Neutrophil (primary cell): ENCODE measurements around the gene IVNS1ABP.

Experiments
- H3K27ac ChIP-seq: fragments of 200-600 bp; sonication (generic); 2 replicates; pipeline ENCODE4 v1.5.1; 2016; ENCODE audit warnings: mild to moderate bottlenecking, moderate library complexity
- H3K27me3 ChIP-seq: fragments of 200-600 bp; sonication (generic); 2 replicates; pipeline ENCODE4 v1.6.0; 2016; ENCODE audit warnings: mild to moderate bottlenecking
- H3K36me3 ChIP-seq: fragments of 200-600 bp; sonication (generic); 2 replicates; pipeline ENCODE4 v1.5.1; 2017
- H3K4me1 ChIP-seq, 2 experiments: fragments of 200-600 bp in 1 of 2; sonication (generic) in 1 of 2; 1 replicate in 1 of 2; 2 replicates in 1 of 2; pipeline versions ENCODE4 v1.5.1 to v1.6.1; 2013 to 2016; ENCODE audit warnings: low read depth in 1 of 2, low read length in 1 of 2, mild to moderate bottlenecking in 1 of 2, moderate library complexity in 1 of 2; ENCODE audit not compliant: control insufficient read depth in 1 of 2, insufficient read depth in 1 of 2
- H3K4me3 ChIP-seq, 2 experiments: fragments of 200-600 bp in 1 of 2; sonication (generic) in 1 of 2; 1 replicate in 1 of 2; 2 replicates in 1 of 2; pipeline ENCODE4 v1.5.1; 2013 to 2016; ENCODE audit warnings: low read depth in 1 of 2, low read length in 1 of 2, mild to moderate bottlenecking in 1 of 2, moderate library complexity in 1 of 2
- H3K9me3 ChIP-seq: fragments of 200-600 bp; sonication (generic); 2 replicates; pipeline ENCODE4 v1.5.1; 2016
- CTCF ChIP-seq: fragments of 200-600 bp; sonication (generic); IDR thresholded peaks from 2 replicates; pipeline ENCODE4 v1.5.1; 2016; ENCODE audit warnings: antibody characterized with exemption

Gene IVNS1ABP

DNA sequence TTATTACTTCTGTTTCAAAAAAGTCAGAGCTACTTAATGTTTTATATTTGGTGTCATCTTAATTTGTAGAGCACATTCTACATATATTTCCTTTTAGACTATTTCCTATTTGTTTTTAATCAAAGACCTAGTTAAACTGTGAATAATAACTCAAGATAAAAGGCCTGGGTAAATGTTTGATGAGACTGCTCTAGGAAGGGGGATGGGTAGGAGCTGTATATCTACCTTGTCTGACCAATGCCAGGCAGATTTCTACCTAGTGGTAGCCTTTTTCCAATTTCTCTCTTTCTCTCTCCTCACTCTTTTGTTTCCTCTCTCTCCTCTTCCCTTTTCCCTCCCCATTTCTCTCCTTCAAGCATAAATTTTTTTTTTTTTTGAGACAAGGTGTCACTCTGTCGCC is 31.9 kb upstream of the IVNS1ABP start:
- H3K4me1 ChIP-seq: peaks cover 20 to 24% of the 10 kb centered on the region in 2 experiments
- no peak overlapping the region for H3K27ac ChIP-seq
- H3K27me3 ChIP-seq: no peaks in the 10 kb centered on the region
- no peaks in the 10 kb centered on the region for H3K36me3 ChIP-seq
- TF ChIP-seq CTCF: no peak
- H3K4me3 ChIP-seq: no peak overlapping the region
- H3K9me3 ChIP-seq: no peaks in the 10 kb centered on the region

GRCh38 chr1:185348296-185348695 is 31.3 kb upstream of the IVNS1ABP start:
- Histone ChIP-seq H3K27ac (no peak overlapping the region), H3K4me3 (no peak overlapping the region), H3K27me3 (no peaks in the 10 kb centered on the region), H3K4me1 (peaks cover 20 to 24% of the 10 kb centered on the region in 2 experiments), H3K9me3 (no peaks in the 10 kb centered on the region), H3K36me3 (no peaks in the 10 kb centered on the region)
- TF ChIP-seq CTCF: no peak

GRCh38 chr1:185345913-185346720 is 29.1 kb upstream of the IVNS1ABP start:
- Histone ChIP-seq H3K4me3 (no peak overlapping the region), H3K27ac (peak overlapping the region; percentile 72)

DNA sequence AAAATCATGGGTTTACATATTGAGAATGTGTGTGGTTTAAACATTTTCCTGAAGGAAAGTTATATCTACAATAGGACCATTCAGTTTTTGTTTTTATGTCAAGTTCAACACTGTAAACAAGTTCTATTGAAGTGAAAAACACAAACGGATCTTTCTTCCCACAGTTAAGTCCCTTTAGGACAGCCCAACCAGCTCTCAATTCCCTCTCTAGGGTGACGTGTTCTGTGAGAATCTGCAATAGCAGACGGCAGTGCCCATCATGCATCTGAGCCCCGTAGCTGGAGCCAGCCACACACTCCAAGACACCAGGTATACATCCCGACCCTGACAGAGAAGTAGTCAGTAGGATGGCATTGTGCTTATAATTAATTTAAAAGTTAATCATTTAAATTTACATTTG is 26.3 kb upstream of the IVNS1ABP start:
- H3K4me1 ChIP-seq: peaks cover 52 to 57% of the 10 kb centered on the region in 2 experiments
- no peak for TF ChIP-seq CTCF
- H3K4me3 ChIP-seq: no peak overlapping the region
- no peak overlapping the region for H3K27ac ChIP-seq
- H3K36me3 ChIP-seq: no peaks in the 10 kb centered on the region
- H3K27me3 ChIP-seq: no peaks in the 10 kb centered on the region
- no peaks in the 10 kb centered on the region for H3K9me3 ChIP-seq

More at GRCh38 chr1:185345913-185346720, 29.1 kb upstream of the IVNS1ABP start:
- TF ChIP-seq CTCF: no peak
- Histone ChIP-seq H3K9me3 (no peaks in the 10 kb centered on the region), H3K27me3 (no peaks in the 10 kb centered on the region), H3K4me1 (peaks cover 24 to 29% of the 10 kb centered on the region in 2 experiments), H3K36me3 (no peaks in the 10 kb centered on the region)

GRCh38 chr1:185342672-185343259 is 25.7 kb upstream of the IVNS1ABP start:
- no peaks in the 10 kb centered on the region for H3K9me3 ChIP-seq
- no peak overlapping the region for H3K4me3 ChIP-seq
- H3K36me3 ChIP-seq: no peaks in the 10 kb centered on the region
- TF ChIP-seq CTCF: no peak
- H3K4me1 ChIP-seq: peaks cover 57 to 63% of the 10 kb centered on the region in 2 experiments
- no peaks in the 10 kb centered on the region for H3K27me3 ChIP-seq
- no peak overlapping the region for H3K27ac ChIP-seq
